ENCODE data around the gene CCL28. TPM values are rescaled to one million over a fixed set of nuclear protein-coding genes. Genes with fewer than 3 reads are reported as not detected.

CCL28 gene
- total and polyA plus RNA-seq, 2 experiments from 2014 or later: not detected

- H3K9me3 ChIP-seq (ENCODE audit: low read depth): no peaks in the 10 kb centered on the region
- no peak for TF ChIP-seq CTCF (IDR thresholded peaks at IDR 0.05; ENCODE audit: low read depth, low read length)
- DNase-seq (ENCODE audit: low read depth in 1 of 2, low spot score in 1 of 2): no peak
- no peak overlapping the region for H3K27ac ChIP-seq
- no peak overlapping the region for H3K4me3 ChIP-seq
- no peaks in the 10 kb centered on the region for H3K27me3 ChIP-seq
- no peaks in the 10 kb centered on the region for H3K36me3 ChIP-seq
- H3K4me1 ChIP-seq (ENCODE audit: low read depth): no peaks in the 10 kb centered on the region
These were observed 73.3 kb downstream of the CCL28 start for GRCh38 chr5:43338862-43339261.

- Histone ChIP-seq H3K4me3 (no peak overlapping the region), H3K36me3 (no peaks in the 10 kb centered on the region), H3K27me3 (no peaks in the 10 kb centered on the region), H3K9me3 (ENCODE audit: low read depth) (no peaks in the 10 kb centered on the region), H3K4me1 (ENCODE audit: low read depth) (no peaks in the 10 kb centered on the region), H3K27ac (no peak overlapping the region)
- TF ChIP-seq CTCF (IDR thresholded peaks at IDR 0.05; ENCODE audit: low read depth, low read length): no peak
- DNase-seq (ENCODE audit: low read depth in 1 of 2, low spot score in 1 of 2): no peak
These were observed 76.0 kb downstream of the CCL28 start for GRCh38 chr5:43336159-43336558.

- Histone ChIP-seq H3K27me3 (no peaks in the 10 kb centered on the region), H3K9me3 (ENCODE audit: low read depth) (no peaks in the 10 kb centered on the region), H3K36me3 (no peaks in the 10 kb centered on the region), H3K27ac (no peak overlapping the region), H3K4me1 (ENCODE audit: low read depth) (no peaks in the 10 kb centered on the region), H3K4me3 (no peak overlapping the region)
- DNase-seq (ENCODE audit: low read depth in 1 of 2, low spot score in 1 of 2): no peak
- TF ChIP-seq CTCF (IDR thresholded peaks at IDR 0.05; ENCODE audit: low read depth, low read length): no peak
These were observed 76.5 kb downstream of the CCL28 start for GRCh38 chr5:43335681-43336080.

GRCh38 chr5:43332401-43332800 is 79.8 kb downstream of the CCL28 start:
- Histone ChIP-seq H3K9me3 (ENCODE audit: low read depth) (no peaks in the 10 kb centered on the region), H3K4me3 (no peak overlapping the region), H3K27me3 (no peaks in the 10 kb centered on the region), H3K27ac (no peak overlapping the region), H3K36me3 (no peaks in the 10 kb centered on the region), H3K4me1 (ENCODE audit: low read depth) (no peaks in the 10 kb centered on the region)
- DNase-seq (ENCODE audit: low read depth in 1 of 2, low spot score in 1 of 2): no peak
- TF ChIP-seq CTCF (IDR thresholded peaks at IDR 0.05; ENCODE audit: low read depth, low read length): no peak

Other genes starting within 250 kb of the CCL28 start
- 0.74 and 0.98 TPM in 2 replicates for gene NIM1K, start 220.2 kb downstream of the CCL28 start, total RNA-seq
- gene NIM1K, start 220.2 kb downstream of the CCL28 start, polyA plus RNA-seq: 0.27 and 1.9 TPM in 2 replicates
- gene HMGCS1, start 99.0 kb downstream of the CCL28 start, total RNA-seq: 84.1 and 202 TPM in 2 replicates
- 48.5 and 105 TPM in 2 replicates for gene HMGCS1, start 99.0 kb downstream of the CCL28 start, polyA plus RNA-seq
- gene TMEM267, start 71.5 kb upstream of the CCL28 start, total RNA-seq: 3.1 TPM in 2 replicates
- 8.8 and 8.9 TPM in 2 replicates for gene TMEM267, start 71.5 kb upstream of the CCL28 start, polyA plus RNA-seq
- gene C5orf34, start 102.8 kb upstream of the CCL28 start, total RNA-seq: 1.0 and 3.7 TPM in 2 replicates
- 5.2 and 9.7 TPM in 2 replicates for gene C5orf34, start 102.8 kb upstream of the CCL28 start, polyA plus RNA-seq
- 140 and 151 TPM in 2 replicates for gene PAIP1, start 144.7 kb upstream of the CCL28 start, total RNA-seq
- 298 and 341 TPM in 2 replicates for gene PAIP1, start 144.7 kb upstream of the CCL28 start, polyA plus RNA-seq
- 97.6 and 123 TPM in 2 replicates for gene NNT, start 190.8 kb upstream of the CCL28 start, total RNA-seq
- gene NNT, start 190.8 kb upstream of the CCL28 start, polyA plus RNA-seq: 103 and 142 TPM in 2 replicates